Neural cell (in vitro differentiated cells): ENCODE results near the gene IL20RB.

Source experiments
- EZH2 ChIP-seq: fragments of 200-600, 300-800 bp; shearing (Covaris generic), sonication (generic); IDR thresholded peaks from 2 replicates; pipeline ENCODE4 v1.6.1; 2014; ENCODE audit warnings: antibody characterized with exemption, low read length, borderline replicate concordance, mild to moderate bottlenecking; ENCODE audit not compliant: insufficient read depth, poor library complexity, severe bottlenecking
- MXI1 ChIP-seq: fragments of 450-650 bp; conservative IDR thresholded peaks from 2 replicates; pipeline ENCODE4 v1.6.1; 2014; ENCODE audit warnings: antibody characterized with exemption, mild to moderate bottlenecking; ENCODE audit not compliant: poor library complexity, severe bottlenecking
- POLR2AphosphoS5 ChIP-seq: IDR thresholded peaks from 2 replicates; pipeline ENCODE4 v1.6.1; 2012
- RAD21 ChIP-seq: fragments of 450-650 bp; conservative IDR thresholded peaks from 2 replicates; pipeline ENCODE4 v1.6.1; 2014; ENCODE audit warnings: antibody characterized with exemption, mild to moderate bottlenecking, moderate library complexity
- SMC3 ChIP-seq: fragments of 450-650 bp; conservative IDR thresholded peaks from 2 replicates; pipeline ENCODE4 v1.6.1; 2014; ENCODE audit warnings: antibody characterized with exemption, mild to moderate bottlenecking, moderate library complexity; ENCODE audit not compliant: poor library complexity
- TAF1 ChIP-seq: IDR thresholded peaks from 2 replicates; pipeline ENCODE4 v1.6.1; 2012; ENCODE audit warnings: low read depth
- TF ChIP-seq, protein P1 (sequence below): fragments of 450-650 bp; IDR thresholded peaks from 2 replicates; pipeline ENCODE4 v1.5.1; 2014; ENCODE audit warnings: antibody characterized with exemption, mild to moderate bottlenecking, moderate library complexity; ENCODE audit not compliant: poor library complexity, severe bottlenecking
- TF ChIP-seq, protein P2 (sequence below): IDR thresholded peaks from 2 replicates; pipeline ENCODE4 v1.6.1; 2012; ENCODE audit warnings: borderline replicate concordance

DNA sequence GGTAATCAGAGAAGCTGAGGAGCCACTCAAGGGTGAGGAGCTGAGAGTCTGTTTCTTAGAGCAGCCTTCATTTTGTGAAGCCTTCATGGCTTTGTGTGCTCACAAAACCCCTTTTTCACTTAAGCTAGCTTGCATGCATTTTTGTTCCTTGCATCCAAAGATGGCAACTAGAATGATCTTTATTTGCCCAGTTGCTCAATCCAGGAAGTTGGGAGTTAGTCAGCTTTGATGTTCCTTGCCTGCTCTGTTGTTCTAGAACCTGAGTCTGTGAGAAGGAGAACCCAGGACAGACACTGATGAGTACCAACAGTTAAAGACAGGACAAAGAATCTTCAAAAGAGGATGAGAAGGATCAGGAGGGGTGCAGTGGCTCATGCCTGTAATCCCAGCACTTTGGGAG, 81.8 kb downstream of the IL20RB start:
- TF ChIP-seq, protein P1, sequence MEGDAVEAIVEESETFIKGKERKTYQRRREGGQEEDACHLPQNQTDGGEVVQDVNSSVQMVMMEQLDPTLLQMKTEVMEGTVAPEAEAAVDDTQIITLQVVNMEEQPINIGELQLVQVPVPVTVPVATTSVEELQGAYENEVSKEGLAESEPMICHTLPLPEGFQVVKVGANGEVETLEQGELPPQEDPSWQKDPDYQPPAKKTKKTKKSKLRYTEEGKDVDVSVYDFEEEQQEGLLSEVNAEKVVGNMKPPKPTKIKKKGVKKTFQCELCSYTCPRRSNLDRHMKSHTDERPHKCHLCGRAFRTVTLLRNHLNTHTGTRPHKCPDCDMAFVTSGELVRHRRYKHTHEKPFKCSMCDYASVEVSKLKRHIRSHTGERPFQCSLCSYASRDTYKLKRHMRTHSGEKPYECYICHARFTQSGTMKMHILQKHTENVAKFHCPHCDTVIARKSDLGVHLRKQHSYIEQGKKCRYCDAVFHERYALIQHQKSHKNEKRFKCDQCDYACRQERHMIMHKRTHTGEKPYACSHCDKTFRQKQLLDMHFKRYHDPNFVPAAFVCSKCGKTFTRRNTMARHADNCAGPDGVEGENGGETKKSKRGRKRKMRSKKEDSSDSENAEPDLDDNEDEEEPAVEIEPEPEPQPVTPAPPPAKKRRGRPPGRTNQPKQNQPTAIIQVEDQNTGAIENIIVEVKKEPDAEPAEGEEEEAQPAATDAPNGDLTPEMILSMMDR: no peak
- no peak for TF ChIP-seq TAF1
- TF ChIP-seq, protein P2, sequence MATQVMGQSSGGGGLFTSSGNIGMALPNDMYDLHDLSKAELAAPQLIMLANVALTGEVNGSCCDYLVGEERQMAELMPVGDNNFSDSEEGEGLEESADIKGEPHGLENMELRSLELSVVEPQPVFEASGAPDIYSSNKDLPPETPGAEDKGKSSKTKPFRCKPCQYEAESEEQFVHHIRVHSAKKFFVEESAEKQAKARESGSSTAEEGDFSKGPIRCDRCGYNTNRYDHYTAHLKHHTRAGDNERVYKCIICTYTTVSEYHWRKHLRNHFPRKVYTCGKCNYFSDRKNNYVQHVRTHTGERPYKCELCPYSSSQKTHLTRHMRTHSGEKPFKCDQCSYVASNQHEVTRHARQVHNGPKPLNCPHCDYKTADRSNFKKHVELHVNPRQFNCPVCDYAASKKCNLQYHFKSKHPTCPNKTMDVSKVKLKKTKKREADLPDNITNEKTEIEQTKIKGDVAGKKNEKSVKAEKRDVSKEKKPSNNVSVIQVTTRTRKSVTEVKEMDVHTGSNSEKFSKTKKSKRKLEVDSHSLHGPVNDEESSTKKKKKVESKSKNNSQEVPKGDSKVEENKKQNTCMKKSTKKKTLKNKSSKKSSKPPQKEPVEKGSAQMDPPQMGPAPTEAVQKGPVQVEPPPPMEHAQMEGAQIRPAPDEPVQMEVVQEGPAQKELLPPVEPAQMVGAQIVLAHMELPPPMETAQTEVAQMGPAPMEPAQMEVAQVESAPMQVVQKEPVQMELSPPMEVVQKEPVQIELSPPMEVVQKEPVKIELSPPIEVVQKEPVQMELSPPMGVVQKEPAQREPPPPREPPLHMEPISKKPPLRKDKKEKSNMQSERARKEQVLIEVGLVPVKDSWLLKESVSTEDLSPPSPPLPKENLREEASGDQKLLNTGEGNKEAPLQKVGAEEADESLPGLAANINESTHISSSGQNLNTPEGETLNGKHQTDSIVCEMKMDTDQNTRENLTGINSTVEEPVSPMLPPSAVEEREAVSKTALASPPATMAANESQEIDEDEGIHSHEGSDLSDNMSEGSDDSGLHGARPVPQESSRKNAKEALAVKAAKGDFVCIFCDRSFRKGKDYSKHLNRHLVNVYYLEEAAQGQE: no peak
- no peak for TF ChIP-seq MXI1
- no peak for TF ChIP-seq EZH2
- TF ChIP-seq POLR2AphosphoS5: no peak
- no peak for TF ChIP-seq RAD21
- no peak for TF ChIP-seq SMC3
